GM18867 (cell line): ENCODE data around the gene SAMD3.
"Not testable (repeated sequence)": the region's sequence is repeated elsewhere in the genome, so short reads cannot be mapped to it uniquely, and the experiment has no call there.

ENCODE experiments used
- ATAC-seq: cut with Tn5 transposase; IDR thresholded peaks from one replicate; pipeline ENCODE4 v1.9.1; 2021; ENCODE audit warnings: mild to moderate bottlenecking, moderate library complexity; ENCODE audit not compliant: unreplicated experiment

SAMD3 gene

DNA sequence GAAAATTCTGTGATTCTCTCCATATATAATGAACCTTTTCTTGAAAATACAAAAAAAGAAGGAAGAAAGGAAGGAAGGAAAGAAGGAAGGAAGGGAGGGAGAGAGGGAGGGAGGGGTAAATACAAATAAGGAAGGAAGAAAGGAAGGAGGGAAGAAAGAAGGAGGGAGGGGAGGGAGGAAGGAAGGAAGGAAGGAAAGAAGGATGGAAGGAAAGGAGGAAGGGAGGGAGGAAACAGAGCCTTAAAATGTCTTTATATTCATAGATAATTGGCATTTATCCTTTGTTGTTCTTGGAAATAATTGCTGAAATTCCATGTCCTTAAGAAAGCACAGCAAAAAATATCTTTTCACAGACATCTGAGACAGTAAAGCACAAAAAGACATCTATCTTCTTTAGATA is 40.3 kb downstream of the SAMD3 start:
- ATAC-seq = no peak

DNA sequence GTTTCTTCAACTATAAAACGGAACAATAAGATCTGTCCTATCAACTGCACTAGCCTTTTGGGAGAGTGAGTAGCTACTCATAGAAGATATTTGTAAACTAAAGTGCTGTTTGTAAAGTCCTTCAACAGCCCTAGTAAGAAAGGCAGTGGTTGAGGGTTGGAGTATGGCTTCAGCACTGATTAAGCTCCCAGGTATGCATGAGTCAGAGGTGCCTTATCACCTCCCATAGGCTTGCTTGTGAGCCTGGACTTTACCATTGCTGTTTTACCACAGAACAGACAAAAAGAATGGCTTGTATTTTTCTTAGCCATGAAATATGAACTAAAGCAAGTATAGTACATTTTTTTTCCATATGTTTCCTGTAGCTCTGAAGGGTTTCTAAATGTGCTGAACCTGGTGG is 44.1 kb downstream of the SAMD3 start:
- no peak for ATAC-seq

DNA sequence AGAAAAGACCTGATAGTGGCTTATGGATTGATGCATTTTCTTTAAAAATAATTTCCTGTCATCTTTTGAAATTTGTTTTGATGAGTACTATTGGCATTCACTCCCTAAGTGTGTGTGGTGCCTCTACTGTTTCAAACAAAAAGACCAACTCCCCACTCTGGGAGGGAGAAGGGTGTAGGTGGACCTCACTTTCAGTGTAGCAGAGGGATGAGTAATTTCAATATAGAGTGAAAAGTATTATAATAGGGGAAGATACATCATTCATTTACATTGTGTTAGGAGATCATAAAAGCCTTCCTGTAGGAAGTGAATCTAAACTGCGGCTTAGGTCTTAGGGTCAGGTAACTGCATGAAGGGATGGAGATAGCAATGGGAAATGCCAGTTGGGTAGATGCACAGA is 46.4 kb downstream of the SAMD3 start:
- ATAC-seq = no peak

DNA sequence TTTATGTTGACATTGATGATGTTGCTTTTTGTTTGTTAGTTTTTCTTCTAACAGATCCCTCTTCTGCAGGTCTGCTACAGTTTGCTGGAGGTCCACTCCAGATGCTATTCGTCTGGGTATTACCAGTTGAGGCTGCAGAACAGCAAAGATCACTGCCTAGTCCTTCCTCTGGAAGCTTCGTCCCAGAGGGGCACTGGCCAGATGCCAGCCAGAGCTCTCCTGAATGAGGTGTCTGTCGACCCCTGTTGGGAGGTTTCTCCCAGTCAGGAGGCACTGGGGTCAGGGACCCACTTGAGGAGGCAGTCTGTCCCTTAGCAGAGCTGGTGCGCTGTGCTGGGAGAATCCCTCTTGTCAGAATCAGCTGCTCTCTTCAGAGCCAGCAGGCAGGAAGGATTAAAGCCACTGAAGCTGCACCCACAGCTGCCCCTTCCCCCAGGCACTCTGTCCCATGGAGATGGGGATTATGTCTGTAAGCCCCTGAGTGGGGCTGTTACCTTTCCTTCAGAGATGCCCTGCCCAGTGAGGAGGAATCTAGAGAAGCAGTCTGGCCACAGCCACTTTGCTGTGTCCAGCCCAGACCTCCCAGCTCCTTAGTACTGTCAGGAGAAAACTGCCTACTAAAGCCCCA is 49.3 kb downstream of the SAMD3 start:
- not testable (repeated sequence) for ATAC-seq

DNA sequence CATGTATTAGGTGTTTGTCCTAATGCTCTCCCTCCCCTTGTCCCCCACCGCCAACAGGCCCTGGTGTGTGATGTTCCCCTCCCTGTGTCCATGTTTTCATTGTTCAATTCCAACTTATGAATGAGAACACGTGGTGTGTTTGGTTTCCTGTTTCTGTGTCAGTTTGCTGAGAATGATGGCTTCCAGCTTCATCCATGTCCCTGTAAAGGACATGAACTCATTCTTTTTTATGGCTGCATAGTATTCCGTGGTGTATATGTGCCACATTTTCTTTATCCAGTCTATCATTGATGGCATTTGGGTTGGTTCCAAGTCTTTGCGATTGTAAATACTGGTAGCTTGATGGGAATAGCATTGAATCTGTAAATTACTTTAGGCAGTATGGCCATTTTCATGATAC is 52.6 kb downstream of the SAMD3 start:
- ATAC-seq = not testable (repeated sequence)

DNA sequence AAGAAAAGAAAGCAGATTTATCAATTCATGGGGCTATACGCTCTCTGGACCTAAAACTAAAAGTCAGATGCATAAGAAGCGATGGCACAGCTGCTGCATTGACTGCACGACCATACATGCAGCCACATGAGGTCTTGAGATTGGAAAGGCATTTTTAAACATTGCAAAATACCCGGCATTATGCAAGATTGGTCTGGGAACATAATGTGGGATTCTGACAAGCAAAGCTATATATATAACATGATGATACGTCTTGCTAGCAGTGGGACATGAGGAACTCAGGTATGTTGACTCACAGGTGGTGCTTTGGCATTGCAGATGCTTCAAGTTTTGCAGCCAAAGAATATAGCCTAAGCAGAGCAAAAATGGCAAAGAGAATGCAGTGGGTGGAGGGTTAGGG is 55.1 kb downstream of the SAMD3 start:
- ATAC-seq = no peak

DNA sequence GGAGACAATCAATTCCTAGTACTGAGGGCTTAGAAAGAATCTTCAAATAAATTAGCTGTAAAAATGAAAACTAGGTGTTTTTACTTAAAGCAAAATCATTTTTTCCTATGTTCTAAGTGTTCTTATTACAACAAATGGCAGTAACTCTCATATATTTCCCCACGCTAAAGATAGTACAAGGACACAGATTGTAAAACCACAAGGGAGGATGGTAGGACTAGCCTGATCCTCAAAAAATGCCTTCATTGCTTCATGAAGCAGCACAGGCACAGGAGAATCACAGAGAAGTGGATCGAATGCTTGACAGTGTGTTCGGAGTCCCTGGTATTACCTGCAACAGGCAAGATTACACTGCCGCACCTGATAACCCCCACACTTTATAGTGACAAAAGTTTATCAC is 58.5 kb downstream of the SAMD3 start:
- ATAC-seq = no peak

DNA sequence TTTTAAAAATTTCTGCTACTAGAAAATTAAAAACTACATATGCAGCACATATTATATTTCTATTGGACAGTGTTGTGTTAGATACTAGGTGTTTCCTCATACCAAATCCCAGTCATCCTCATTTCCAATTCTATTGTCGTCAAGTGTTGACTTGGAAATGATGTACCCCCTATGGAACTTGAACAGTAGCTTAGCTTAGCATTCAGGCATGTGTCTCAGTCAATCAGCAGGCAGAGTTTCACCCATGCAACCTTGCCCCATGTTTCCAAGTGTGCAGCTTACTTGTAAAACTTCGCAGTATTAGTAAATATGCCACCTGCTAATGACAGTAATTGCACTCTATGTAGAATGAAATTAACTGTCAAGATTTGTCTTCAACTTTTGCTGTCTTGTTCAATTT is 59.5 kb downstream of the SAMD3 start:
- ATAC-seq = no peak

DNA sequence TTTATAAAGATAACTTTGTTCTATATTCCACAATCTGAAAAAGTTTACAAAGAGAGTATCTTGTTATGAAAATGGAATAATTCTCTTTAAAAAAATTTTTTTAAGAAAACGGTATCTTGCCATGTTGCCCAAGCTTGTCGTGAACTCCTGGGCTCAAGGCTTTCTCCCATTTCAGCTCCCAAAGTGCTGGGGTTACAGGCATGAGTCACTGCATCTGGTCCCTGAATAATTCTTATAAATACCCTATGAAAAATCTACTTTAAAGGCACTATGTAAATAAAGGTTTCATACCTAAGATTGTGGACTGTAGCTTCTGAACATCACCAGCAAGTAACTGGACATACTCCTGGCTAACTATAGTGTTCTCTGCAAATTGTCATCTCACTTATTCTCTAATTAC is 60.3 kb downstream of the SAMD3 start:
- no peak for ATAC-seq

DNA sequence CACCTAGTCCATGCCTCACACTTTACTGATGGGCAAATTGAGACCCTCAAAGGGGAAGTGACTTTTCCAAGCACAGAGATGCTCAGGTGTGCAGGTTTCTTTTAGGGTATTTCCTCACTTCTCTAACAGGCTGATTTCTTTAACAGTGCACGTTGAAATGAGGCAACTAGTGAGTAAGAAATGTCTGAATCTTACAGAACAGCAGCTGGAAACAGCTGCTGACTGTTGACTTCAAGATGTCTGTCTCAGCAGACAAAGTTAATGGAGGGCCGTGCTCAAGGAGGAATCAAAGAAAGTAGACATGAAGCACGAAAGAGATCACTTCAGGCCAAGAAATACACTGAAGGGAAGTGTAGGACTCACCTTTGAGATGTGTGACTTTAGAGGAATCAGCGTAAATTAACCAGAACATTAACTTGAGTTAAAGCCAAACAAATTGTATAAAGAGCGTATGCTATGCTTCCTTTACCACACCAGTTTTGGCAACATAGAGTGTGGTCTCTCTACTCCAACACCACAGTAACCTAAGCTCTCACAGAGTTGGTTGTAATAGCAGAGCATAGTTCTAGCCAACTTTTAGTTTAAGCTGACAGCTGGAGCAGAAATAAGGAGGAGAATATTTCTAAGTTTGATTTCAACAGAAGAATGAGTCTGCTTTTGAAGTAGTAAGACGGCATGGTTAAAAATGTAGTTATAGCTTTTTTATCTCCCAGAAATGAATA is 60.9 kb downstream of the SAMD3 start:
- no peak for ATAC-seq

DNA sequence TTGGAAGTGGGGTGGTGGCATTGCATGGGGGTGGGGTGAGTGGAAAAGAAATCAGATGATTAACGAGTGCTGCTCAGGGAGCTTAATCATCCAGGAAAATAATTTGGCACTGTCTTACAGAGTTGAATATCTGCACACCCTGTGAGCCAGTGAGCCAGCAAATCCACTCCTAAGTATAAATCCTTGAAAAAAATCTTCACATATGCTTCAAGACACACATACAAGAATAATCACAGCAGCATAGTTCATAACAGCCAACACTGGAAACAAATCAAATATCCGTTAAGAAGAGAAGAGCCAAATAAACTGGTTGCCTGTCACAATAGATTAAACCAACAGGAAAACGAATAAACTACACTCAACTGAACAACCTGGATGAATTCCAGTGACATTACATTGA is 62.8 kb downstream of the SAMD3 start:
- ATAC-seq = no peak

DNA sequence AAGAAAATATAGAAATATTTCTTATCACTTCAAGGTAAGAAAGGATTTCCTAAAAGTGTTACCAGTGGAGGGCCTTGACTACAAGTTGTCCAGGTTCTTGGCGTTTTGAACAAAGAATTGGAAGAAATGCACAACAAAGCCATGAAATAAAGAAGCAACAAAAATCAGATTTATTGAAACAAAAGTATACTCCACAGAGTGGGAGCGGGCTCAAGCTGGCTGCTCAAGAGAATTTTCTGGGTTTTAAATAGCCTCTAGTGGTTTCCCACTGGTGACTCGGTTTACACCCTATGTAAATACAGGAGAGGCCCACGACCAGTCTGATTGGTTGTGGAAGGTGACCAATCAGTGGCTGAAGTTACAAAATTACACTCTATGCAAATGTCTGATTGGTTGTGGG is 64.2 kb downstream of the SAMD3 start:
- ATAC-seq = no peak

DNA sequence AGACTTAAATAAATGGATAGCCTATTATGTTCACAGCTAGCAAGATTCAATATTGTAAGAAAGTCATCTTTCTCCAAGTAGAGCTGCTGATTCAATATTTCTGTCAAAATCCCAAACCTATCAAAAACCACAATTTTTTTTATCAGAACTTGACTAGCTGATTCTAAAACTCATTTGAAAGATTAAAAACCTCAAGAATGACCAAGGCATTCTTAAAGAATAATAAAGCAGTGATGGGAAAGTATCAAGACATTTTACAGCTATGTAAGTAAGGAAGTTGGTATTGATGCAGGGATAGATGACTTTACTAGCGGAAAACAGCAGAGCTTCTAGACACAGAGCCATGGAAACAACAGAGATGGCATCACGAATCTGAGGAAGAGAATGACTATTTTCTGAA is 64.7 kb downstream of the SAMD3 start:
- ATAC-seq = no peak

DNA sequence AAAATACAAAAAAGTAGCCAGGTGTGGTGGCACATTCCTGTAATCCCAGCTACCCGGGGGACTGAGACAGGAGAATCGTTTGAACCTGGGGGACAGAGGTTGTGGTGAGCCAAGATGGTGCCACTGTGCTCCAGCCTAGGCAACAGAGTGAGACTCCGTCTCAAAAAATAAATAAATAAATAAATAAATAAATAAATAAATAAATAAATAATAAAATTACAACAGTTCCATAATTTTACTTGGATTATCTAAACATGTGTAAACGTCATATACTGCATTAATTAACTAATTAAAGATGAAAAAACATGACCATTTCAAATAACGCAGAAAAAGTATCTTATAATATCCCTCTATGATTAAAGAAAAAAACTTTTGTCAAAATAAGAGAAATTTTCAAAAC is 65.8 kb downstream of the SAMD3 start:
- ATAC-seq = no peak

DNA sequence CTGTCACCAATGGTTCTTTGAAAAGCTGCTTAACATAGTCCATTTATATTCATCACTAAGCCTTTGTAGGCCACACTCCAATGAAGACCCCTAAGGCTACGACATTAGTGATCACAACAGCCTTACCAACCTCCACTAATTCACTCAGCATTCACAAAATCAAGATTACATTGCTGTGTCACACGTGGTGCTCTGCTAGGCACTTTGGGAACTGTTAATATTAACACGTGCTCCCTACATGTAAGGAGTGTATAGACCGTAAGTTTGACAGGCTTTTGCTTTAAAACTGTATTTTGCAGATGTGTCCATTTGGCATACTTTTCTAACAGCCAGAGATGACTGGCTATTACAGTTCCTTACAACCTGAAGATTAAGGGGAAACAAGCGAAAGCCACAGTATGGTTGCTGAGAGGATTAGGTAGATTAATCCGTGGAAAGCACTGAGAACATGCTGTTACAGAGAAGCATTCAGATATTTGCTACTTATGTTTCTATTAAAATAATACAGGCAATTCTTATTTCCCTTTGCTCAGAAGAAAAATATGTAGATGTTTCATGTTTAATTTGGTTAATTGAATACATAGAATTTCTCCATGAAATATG is 69.7 kb downstream of the SAMD3 start:
- ATAC-seq = no peak

DNA sequence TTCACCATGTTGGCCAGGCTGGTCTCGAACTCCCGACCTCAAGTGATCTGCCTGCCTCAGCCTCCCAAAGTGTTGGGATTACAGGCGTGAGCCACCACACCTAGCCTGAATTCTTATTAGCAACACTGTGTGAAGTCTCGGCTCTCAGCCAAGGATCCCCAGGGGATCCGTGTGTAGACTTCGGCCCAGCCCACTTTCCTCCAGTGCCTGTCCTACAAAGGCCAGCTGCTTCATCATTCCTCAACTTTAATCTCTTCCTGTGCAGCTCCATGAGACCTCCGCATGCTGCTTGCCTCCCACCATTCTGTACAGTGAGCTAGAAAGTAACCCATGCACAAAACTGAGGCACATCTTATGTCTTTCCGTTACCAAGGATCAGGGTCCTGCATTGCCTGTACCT is 71.8 kb downstream of the SAMD3 start:
- no peak for ATAC-seq

DNA sequence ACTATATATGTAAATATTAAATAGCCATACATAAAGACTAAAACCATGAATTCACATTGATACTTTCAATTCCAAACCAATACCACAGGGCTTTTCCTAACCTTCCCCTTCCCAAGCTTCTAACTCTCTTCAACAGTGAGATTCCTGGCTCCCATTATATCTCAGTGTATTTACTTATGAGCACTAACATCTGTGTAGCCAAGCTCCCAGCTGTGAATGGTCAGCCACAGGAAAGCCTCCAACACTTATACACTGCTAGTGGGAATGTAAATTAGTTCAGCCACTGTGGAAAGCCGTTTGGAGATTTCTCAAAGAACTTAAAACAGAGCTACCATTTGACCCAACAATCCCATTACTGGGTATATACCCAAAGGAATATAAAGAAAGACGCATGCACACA is 73.7 kb downstream of the SAMD3 start:
- ATAC-seq = not testable (repeated sequence)

DNA sequence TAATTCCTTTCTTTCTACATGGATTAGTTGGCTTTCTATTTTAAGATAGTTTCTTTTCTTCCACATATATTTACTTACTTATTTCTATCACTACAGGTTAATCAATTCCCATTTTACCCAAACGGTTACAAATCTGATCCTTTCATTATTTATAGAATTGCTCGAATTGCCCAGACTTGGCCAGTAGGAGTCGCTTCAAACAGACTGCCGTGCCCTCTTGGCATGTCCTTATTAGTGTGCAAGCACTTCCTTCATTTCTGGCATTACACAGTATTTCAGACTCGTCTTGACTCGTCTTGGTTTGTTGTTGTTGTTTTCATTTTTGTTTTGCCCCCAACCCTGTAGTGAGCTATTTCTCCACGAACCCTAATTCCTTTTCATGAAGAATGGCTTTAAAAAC is 74.6 kb downstream of the SAMD3 start:
- ATAC-seq = peak; percentile 86

DNA sequence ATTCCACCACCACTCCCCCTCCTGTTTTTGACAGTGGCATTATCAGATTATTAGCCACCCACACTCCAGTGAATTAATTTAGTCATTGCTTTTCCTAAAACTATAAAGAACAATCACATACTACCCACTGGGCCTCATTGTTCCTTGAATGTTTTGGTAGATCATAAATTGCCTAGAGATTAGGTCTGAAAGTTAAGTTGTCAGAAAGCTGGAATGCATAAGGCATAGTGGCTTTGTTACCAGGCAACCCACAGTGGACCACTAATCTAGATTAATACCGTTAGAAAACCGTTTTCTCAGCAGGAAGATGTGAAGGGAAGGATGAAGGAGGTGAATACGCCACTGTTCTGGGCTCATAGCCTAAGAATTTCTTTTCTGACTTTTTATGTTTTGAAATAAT is 75.6 kb downstream of the SAMD3 start:
- no peak for ATAC-seq

DNA sequence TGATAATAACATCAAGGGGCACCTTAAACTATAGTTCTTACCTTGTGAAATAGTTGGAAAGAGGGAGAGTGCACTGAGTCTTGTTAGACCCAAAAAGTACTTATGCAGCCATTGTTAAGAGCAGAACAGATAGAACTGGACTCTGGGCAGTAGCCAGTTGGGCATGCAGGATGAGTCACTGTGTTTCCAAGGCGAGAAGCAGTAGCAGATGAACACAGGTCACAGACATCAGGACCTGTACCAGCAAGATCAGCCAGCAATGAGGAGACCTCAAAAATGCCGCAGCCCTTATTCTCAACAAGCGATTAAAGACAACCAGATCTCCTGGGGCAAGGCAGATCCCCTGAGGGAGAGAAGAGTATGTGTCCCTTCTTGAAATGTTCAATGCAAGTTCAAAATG is 79.0 kb downstream of the SAMD3 start:
- no peak for ATAC-seq

DNA sequence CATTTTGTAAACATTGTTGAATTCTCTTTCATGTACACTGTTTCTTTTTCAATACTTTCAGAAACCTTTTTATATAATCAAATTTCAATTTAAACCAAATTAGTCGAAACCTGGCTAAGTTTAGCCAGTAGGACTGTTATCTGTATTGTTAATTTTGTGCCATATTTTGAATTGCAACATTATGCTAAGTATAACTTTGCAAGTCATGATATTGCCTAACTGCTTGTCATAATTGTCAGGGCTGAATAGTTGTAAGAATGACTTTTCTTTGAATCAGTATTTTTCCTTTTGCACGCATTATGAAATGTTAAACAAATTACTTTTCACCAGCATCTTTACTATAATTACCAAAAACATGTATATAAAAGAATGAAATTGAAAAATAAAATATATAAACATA is 82.7 kb downstream of the SAMD3 start:
- ATAC-seq = no peak

DNA sequence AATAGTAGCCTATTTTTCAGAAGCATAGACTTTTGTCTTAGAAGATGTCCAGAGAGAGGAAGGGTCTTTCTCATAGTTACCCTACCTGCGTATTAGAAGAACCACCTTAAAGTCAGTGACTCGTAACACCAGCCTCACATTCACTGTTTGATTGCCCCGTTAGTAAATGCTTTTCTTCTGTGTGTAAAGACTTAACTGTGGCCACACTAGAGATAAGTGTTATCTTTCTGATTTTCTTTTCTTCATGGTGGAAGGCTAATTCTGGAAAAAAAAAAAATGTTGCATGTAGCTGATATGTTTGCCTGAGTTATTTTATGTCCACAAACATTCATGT is 83.9 kb downstream of the SAMD3 start:
- peak; percentile 51 for ATAC-seq
